HCT116 (cell line): Measurements from ENCODE around the gene RYR2. TPM values are rescaled to one million over a fixed set of nuclear protein-coding genes. Genes with fewer than 3 reads are reported as not detected.
"Not testable (repeated sequence)": the region's sequence is repeated elsewhere in the genome, so short reads cannot be mapped to it uniquely, and the experiment has no call there.

ENCODE experiments used
- ATAC-seq: fragments of 200-7000 bp; cut with Tn5 transposase; 2 replicates; pipeline ENCODE4 v1.9.1; 2020; ENCODE audit warnings: mild to moderate bottlenecking, moderate library complexity
- BruUV-seq: library from RNA; stranded (reverse); fragments of 400-500 nt; replicated peaks from 2 replicates; lab custom pipeline; 2021; lab: Mats Ljungman, UMichigan
- CTCF ChIA-PET: fragments of 300-600 bp; sonication (Branson Sonifier 250); formaldehyde crosslinking; loops from one replicate; lab custom pipeline; 2021; ENCODE audit warnings: antibody characterized with exemption; lab: Charles Lee
- POLR2A ChIA-PET: fragments of 300-600, 350-600 bp; sonication (Branson Sonifier 250); formaldehyde crosslinking; loops from one replicate; lab custom pipeline; 2021; ENCODE audit warnings: antibody characterized with exemption; lab: Charles Lee
- RAD21 ChIA-PET, 2 experiments: fragments of 300-600 bp; sonication (Branson Sonifier 250); formaldehyde crosslinking; loops; one replicate each; lab custom pipeline; 2023; ENCODE audit warnings: low total read pairs in 2 of 2; ENCODE audit not compliant: uncharacterized antibody in 2 of 2, unreplicated experiment in 2 of 2, low non-redundant PET in 1 of 2; lab: Charles Lee
- DNase-seq: peaks from one replicate; pipeline ENCODE4 v3.0.0-alpha.2; 2010; ENCODE audit warnings: low read depth, low spot score
- H2AFZ ChIP-seq: fragments of 200-600 bp; shearing (Covaris generic), sonication (generic); 2 replicates; pipeline ENCODE4 v1.6.1; 2017; ENCODE audit warnings: low read depth, mixed run types, mixed read lengths, antibody characterized with exemption, low read length; ENCODE audit not compliant: poor library complexity, severe bottlenecking
- H3K27ac ChIP-seq: 2 replicates; pipeline ENCODE4 v1.5.1; 2012; ENCODE audit warnings: low read depth, low read length
- H3K27me3 ChIP-seq: fragments of 200-600 bp; sonication (generic); 2 replicates; pipeline ENCODE4 v1.6.1; 2016; ENCODE audit warnings: mixed run types, low read length, mixed read lengths; ENCODE audit not compliant: insufficient read depth
- H3K36me3 ChIP-seq, 2 experiments: fragments of 200-500 bp in 1 of 2; fragments of 200-600 bp in 1 of 2; sonication (Bioruptor generic) in 1 of 2; sonication (generic) in 1 of 2; 2 replicates each; pipeline versions ENCODE4 v1.5.1 to v1.6.1; 2014 to 2016; ENCODE audit warnings: low read length in 2 of 2, inconsistent platforms in 1 of 2, mixed read lengths in 1 of 2, mixed run types in 1 of 2; ENCODE audit not compliant: insufficient read depth in 2 of 2, control insufficient read depth in 1 of 2
- H3K4me1 ChIP-seq, 2 experiments: fragments of 200-600 bp in 1 of 2; sonication (generic) in 1 of 2; 2 replicates each; pipeline versions ENCODE4 v1.5.1 to v1.6.1; 2012 to 2017; ENCODE audit warnings: low read length in 2 of 2, inconsistent platforms in 1 of 2, mild to moderate bottlenecking in 1 of 2, mixed read lengths in 1 of 2, mixed run types in 1 of 2, moderate library complexity in 1 of 2; ENCODE audit not compliant: insufficient read depth in 2 of 2, control insufficient read depth in 1 of 2
- H3K4me2 ChIP-seq: fragments of 200-600 bp; sonication (generic); 2 replicates; pipeline ENCODE4 v1.6.1; 2017; ENCODE audit warnings: mixed run types, low read length, mixed read lengths
- H3K4me3 ChIP-seq, 2 experiments: fragments of 200-600 bp in 1 of 2; sonication (generic) in 1 of 2; replicated peaks in 1 of 2; 2 replicates each; pipeline ENCODE4 v1.5.1; 2011 to 2016; ENCODE audit warnings: low read length in 2 of 2, control low read depth in 1 of 2, low read depth in 1 of 2, mild to moderate bottlenecking in 1 of 2, mixed read lengths in 1 of 2, mixed run types in 1 of 2
- H3K79me2 ChIP-seq: fragments of 200-600 bp; sonication (generic); 2 replicates; pipeline ENCODE4 v1.6.1; 2017; ENCODE audit warnings: mild to moderate bottlenecking, mixed run types, low read length, moderate library complexity, mixed read lengths; ENCODE audit not compliant: insufficient read depth
- H3K9ac ChIP-seq: fragments of 200-600 bp; sonication (generic); 2 replicates; pipeline ENCODE4 v1.6.1; 2016; ENCODE audit warnings: low read length, mixed read lengths
- H3K9me2 ChIP-seq: fragments of 200-600 bp; sonication (generic), shearing (Covaris generic); 2 replicates; pipeline ENCODE4 v1.6.1; 2017; ENCODE audit warnings: mixed run types, mild to moderate bottlenecking, moderate library complexity; ENCODE audit not compliant: insufficient read depth
- H3K9me3 ChIP-seq, 2 experiments: fragments of 200-500 bp in 1 of 2; fragments of 200-600 bp in 1 of 2; sonication (Bioruptor generic) in 1 of 2; sonication (generic) in 1 of 2; 2 replicates each; pipeline ENCODE4 v1.6.1; 2014 to 2017; ENCODE audit warnings: low read length in 2 of 2, mixed read lengths in 2 of 2, inconsistent platforms in 1 of 2, low read depth in 1 of 2, mild to moderate bottlenecking in 1 of 2, mixed run types in 1 of 2, moderate library complexity in 1 of 2; ENCODE audit not compliant: control insufficient read depth in 1 of 2, insufficient read depth in 1 of 2
- H4K20me1 ChIP-seq: fragments of 200-600 bp; sonication (generic), shearing (Covaris generic); 2 replicates; pipeline ENCODE4 v1.6.1; 2017; ENCODE audit warnings: mixed run types, mild to moderate bottlenecking, moderate library complexity; ENCODE audit not compliant: insufficient read depth
- EZH2phosphoT487 ChIP-seq: fragments of 200-600 bp; IDR thresholded peaks from 2 replicates; pipeline ENCODE4 v1.6.1; 2018; ENCODE audit warnings: antibody characterized with exemption, borderline replicate concordance
- FOSL1 ChIP-seq: IDR thresholded peaks from 2 replicates; pipeline ENCODE4 v1.6.1; 2012; ENCODE audit warnings: low read depth
- JUND ChIP-seq: IDR thresholded peaks from 2 replicates; pipeline ENCODE4 v1.6.1; 2012
- POLR2A ChIP-seq: IDR thresholded peaks from 2 replicates; pipeline ENCODE4 v1.7.0; 2011; ENCODE audit warnings: borderline replicate concordance; ENCODE audit not compliant: insufficient read depth, insufficient read length; ENCODE audit errors: extremely low read depth
- SRF ChIP-seq: IDR thresholded peaks from 2 replicates; pipeline ENCODE4 v1.6.1; 2012; ENCODE audit warnings: low read depth
- YY1 ChIP-seq: IDR thresholded peaks from 2 replicates; pipeline ENCODE4 v1.6.1; 2011; ENCODE audit warnings: low read length, low read depth, moderate library complexity, mild to moderate bottlenecking; ENCODE audit not compliant: insufficient replicate concordance; ENCODE audit errors: extremely low read depth
- ZNF274 ChIP-seq: fragments of 200-500 bp; sonication (Bioruptor generic); IDR thresholded peaks from 2 replicates; pipeline ENCODE4 v1.6.1; 2014; ENCODE audit warnings: mild to moderate bottlenecking, low read depth, low read length, inconsistent platforms
- intact Hi-C: fragments of 100-400 bp; cut with micrococcal nuclease; formaldehyde crosslinking; loops from 2 replicates; pipeline ENCODE4 v1.10.0; 2022
- total RNA-seq: library from RNA; stranded (reverse); gene quantifications from one replicate; pipeline ENCODE4 v1.2.1, GENCODE V29; 2021; ENCODE audit not compliant: unreplicated experiment
- TF ChIP-seq, protein P1 (sequence below): IDR thresholded peaks from 2 replicates; pipeline ENCODE4 v1.6.1; 2011; ENCODE audit warnings: mild to moderate bottlenecking, low read length, moderate library complexity; ENCODE audit not compliant: insufficient replicate concordance; ENCODE audit errors: extremely low read depth
- TF ChIP-seq, protein P2 (sequence below), 3 experiments: fragments of 200-600 bp in 1 of 3; sonication (generic) in 1 of 3; IDR thresholded peaks in 2 of 3; conservative IDR thresholded peaks in 1 of 3; 2 replicates each; pipeline ENCODE4 v1.5.1; 2012 to 2017; ENCODE audit warnings: low read depth in 2 of 3, low read length in 2 of 3, antibody characterized with exemption in 1 of 3, borderline replicate concordance in 1 of 3, control low read depth in 1 of 3, mild to moderate bottlenecking in 1 of 3, mixed read lengths in 1 of 3, mixed run types in 1 of 3, moderate library complexity in 1 of 3; ENCODE audit not compliant: insufficient read depth in 1 of 3
- TF ChIP-seq, protein P3 (sequence below): IDR thresholded peaks from 2 replicates; pipeline ENCODE4 v1.6.1; 2012; ENCODE audit warnings: low read depth

RYR2 gene
- total RNA-seq, 1 experiment from 2014 or later: 0.02 TPM

DNA sequence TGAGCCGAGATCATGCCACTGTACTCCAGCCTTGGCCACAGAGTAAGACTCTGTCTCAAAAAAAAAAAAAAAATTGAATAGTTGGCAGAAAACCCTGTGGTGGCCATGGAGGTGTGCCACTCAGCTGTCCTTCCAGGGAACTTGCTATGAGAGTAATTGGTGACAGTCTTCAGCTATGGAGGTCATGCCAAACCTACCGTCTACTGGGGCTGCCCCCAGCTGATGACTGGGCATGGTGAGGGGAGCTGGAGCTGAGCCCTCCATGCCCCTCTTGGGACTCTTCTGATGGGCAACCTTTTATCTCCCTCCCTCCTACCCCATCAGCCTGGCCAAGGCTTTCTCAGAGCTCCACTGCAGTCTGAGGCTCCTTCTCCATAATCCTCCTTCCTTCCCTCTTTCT, 84.2 kb downstream of the RYR2 start (continued):
- TF ChIP-seq EZH2phosphoT487 (no peak), FOSL1 (no peak), POLR2A (no peak), JUND (no peak), ZNF274 (no peak)
- TF ChIP-seq, protein P1, sequence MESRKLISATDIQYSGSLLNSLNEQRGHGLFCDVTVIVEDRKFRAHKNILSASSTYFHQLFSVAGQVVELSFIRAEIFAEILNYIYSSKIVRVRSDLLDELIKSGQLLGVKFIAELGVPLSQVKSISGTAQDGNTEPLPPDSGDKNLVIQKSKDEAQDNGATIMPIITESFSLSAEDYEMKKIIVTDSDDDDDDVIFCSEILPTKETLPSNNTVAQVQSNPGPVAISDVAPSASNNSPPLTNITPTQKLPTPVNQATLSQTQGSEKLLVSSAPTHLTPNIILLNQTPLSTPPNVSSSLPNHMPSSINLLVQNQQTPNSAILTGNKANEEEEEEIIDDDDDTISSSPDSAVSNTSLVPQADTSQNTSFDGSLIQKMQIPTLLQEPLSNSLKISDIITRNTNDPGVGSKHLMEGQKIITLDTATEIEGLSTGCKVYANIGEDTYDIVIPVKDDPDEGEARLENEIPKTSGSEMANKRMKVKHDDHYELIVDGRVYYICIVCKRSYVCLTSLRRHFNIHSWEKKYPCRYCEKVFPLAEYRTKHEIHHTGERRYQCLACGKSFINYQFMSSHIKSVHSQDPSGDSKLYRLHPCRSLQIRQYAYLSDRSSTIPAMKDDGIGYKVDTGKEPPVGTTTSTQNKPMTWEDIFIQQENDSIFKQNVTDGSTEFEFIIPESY: no peak
- TF ChIP-seq, all 23 proteins: peak for 0

DNA sequence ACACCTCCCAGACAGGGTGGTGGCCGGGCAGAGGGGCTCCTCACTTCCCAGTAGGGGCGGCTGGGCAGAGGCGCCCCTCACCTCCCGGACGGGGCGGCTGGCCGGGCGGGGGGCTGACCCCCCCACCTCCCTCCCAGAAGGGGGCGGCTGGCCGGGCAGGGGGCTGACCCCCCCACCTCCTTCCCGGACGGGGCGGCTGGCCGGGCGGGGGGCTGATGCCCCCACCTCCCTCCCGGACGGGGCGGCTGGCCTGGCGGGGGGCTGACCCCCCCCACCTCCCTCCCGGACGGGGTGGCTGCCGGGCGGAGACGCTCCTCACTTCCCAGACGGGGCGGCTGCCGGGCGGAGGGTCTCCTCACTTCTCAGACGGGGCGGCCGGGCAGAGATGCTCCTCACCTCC, 85.3 kb downstream of the RYR2 start:
- CTCF ChIA-PET, POLR2A ChIA-PET, H3K9me2 ChIP-seq, H3K27ac ChIP-seq, RAD21 ChIA-PET, H3K79me2 ChIP-seq, H3K9me3 ChIP-seq, DNase-seq, H3K9ac ChIP-seq, H3K4me2 ChIP-seq, H3K4me3 ChIP-seq, H3K4me1 ChIP-seq, ATAC-seq, H3K27me3 ChIP-seq, H2AFZ ChIP-seq, H3K36me3 ChIP-seq, H4K20me1 ChIP-seq, BruUV-seq: not testable (repeated sequence)
- intact Hi-C loops: loop anchor here (5.0 to 10.0 kb wide), 2 partner anchors 520 to 1022 kb away; no protein-coding TSS in a partner anchor

DNA sequence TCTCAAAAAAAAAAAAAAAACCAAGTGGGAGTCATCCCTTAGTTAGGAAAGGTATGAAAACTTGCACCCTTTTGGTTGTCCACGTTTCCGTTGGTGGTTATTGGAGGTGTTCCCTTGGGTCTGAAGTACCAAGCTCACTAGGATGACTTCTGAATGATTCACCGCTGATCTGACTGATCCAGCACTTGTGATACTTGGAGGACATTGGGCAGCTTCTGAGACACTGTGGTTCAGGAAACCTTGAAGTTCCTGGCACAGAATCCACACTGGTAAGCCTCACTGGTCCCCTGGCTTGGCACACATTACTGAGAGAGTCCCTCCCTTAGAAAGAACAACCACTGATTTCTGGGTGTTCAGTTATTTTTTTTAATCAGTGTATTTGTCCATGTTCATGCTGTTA, 91.9 kb downstream of the RYR2 start:
- RAD21 ChIA-PET: no interaction called here
- TF ChIP-seq YY1 (no peak), JUND (no peak), POLR2A (no peak), SRF (no peak), EZH2phosphoT487 (no peak), FOSL1 (no peak)
- TF ChIP-seq, protein P2, sequence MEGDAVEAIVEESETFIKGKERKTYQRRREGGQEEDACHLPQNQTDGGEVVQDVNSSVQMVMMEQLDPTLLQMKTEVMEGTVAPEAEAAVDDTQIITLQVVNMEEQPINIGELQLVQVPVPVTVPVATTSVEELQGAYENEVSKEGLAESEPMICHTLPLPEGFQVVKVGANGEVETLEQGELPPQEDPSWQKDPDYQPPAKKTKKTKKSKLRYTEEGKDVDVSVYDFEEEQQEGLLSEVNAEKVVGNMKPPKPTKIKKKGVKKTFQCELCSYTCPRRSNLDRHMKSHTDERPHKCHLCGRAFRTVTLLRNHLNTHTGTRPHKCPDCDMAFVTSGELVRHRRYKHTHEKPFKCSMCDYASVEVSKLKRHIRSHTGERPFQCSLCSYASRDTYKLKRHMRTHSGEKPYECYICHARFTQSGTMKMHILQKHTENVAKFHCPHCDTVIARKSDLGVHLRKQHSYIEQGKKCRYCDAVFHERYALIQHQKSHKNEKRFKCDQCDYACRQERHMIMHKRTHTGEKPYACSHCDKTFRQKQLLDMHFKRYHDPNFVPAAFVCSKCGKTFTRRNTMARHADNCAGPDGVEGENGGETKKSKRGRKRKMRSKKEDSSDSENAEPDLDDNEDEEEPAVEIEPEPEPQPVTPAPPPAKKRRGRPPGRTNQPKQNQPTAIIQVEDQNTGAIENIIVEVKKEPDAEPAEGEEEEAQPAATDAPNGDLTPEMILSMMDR (IDR thresholded peaks at IDR 0.05 in 2 of 3, conservative IDR thresholded peaks at IDR 0.05 in 1 of 3; ENCODE audit: borderline replicate concordance in 1 of 3, insufficient read depth in 1 of 3, low read depth in 2 of 3, low read length in 2 of 3): no peak
- TF ChIP-seq, protein P3, sequence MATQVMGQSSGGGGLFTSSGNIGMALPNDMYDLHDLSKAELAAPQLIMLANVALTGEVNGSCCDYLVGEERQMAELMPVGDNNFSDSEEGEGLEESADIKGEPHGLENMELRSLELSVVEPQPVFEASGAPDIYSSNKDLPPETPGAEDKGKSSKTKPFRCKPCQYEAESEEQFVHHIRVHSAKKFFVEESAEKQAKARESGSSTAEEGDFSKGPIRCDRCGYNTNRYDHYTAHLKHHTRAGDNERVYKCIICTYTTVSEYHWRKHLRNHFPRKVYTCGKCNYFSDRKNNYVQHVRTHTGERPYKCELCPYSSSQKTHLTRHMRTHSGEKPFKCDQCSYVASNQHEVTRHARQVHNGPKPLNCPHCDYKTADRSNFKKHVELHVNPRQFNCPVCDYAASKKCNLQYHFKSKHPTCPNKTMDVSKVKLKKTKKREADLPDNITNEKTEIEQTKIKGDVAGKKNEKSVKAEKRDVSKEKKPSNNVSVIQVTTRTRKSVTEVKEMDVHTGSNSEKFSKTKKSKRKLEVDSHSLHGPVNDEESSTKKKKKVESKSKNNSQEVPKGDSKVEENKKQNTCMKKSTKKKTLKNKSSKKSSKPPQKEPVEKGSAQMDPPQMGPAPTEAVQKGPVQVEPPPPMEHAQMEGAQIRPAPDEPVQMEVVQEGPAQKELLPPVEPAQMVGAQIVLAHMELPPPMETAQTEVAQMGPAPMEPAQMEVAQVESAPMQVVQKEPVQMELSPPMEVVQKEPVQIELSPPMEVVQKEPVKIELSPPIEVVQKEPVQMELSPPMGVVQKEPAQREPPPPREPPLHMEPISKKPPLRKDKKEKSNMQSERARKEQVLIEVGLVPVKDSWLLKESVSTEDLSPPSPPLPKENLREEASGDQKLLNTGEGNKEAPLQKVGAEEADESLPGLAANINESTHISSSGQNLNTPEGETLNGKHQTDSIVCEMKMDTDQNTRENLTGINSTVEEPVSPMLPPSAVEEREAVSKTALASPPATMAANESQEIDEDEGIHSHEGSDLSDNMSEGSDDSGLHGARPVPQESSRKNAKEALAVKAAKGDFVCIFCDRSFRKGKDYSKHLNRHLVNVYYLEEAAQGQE: no peak

More for the DNA sequence above, 91.9 kb downstream of the RYR2 start:
- ATAC-seq (no peak), DNase-seq (no peak)
- no peaks in the 10 kb centered on the region for H4K20me1 ChIP-seq
- BruUV-seq: no TSS peak
- ChIA-PET CTCF (no interaction called here), POLR2A (no interaction called here)
- H3K9me2 ChIP-seq: no peaks in the 10 kb centered on the region
- no peak overlapping the region for H3K9ac ChIP-seq
- H3K4me3 ChIP-seq: no peak overlapping the region
- H3K4me1 ChIP-seq: no peaks in the 10 kb centered on the region
- no peaks in the 10 kb centered on the region for H3K27me3 ChIP-seq
- no peak overlapping the region for H3K4me2 ChIP-seq
- no peaks in the 10 kb centered on the region for H3K9me3 ChIP-seq
- intact Hi-C loops: no loop called here
- H3K36me3 ChIP-seq: no peaks in the 10 kb centered on the region
- no peak overlapping the region for H2AFZ ChIP-seq
- no peak overlapping the region for H3K27ac ChIP-seq
- no peaks in the 10 kb centered on the region for H3K79me2 ChIP-seq
